ENCODE data around the gene ZIC4.

DNA sequence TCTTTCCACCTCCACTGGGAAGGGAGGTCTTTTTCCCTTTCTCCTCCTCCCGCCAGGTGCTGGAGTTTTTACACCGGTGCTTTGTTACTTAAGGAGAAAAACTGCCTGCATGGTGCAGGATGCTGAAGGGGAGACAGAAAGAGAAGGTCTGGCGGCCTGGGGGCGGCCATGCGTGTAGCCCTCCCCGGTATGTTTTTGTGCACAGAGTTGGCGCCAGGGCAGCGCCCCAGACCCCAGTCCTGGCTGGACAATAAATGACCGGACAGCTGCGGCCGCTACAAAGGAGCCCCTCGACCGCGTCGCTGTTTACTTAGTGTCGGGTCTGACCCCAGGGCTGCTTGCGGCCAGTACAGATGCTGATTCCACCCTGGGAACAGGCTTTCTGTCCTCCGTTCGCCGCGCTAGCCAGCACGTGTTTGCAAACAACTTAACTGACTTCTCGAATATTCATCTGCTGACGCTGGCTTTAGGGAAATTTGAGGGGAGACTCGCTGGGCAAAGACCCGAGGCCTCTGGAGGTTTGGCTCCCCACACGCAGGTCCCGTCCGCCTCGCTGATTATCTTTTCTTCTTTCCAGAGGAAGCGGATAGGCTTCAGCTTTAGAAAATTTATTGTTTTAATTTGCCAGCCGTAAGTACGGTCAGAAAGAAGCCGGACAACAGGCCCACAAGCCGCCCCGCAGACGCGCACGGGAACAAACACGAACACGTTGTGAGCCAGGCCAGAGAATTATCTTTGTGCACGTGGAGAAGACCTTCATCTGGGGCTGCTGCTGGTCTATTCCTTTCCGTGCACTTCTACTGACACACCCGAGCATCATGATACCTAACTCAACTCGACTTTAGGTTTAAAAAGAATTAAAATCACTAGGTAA, 46.9 kb downstream of the ZIC4 start:
- TF ChIP-seq POLR2A (IDR thresholded peaks at IDR 0.05; ENCODE audit: low read length) (no peak), GATA1 (IDR thresholded peaks at IDR 0.05; ENCODE audit: low read depth, low read length) (no peak)
